IPS-15b (cell line): Measurements from ENCODE around the gene EGR4.
"Not testable (repeated sequence)": the region's sequence is repeated elsewhere in the genome, so short reads cannot be mapped to it uniquely, and the experiment has no call there.

Source experiments
- H3K27me3 ChIP-seq: one replicate; pipeline ENCODE4 v1.6.1; 2013; ENCODE audit warnings: low read length; ENCODE audit not compliant: control insufficient read depth, insufficient read depth
- H3K36me3 ChIP-seq: one replicate; pipeline ENCODE4 v1.6.1; 2013; ENCODE audit warnings: low read length; ENCODE audit not compliant: control insufficient read depth, insufficient read depth
- H3K4me1 ChIP-seq: one replicate; pipeline ENCODE4 v1.6.1; 2013; ENCODE audit warnings: mild to moderate bottlenecking, low read length; ENCODE audit not compliant: control insufficient read depth, insufficient read depth
- H3K4me3 ChIP-seq: one replicate; pipeline ENCODE4 v1.5.1; 2013; ENCODE audit warnings: low read depth, low read length
- H3K9ac ChIP-seq: one replicate; pipeline ENCODE4 v1.6.1; 2013; ENCODE audit warnings: low read depth, mild to moderate bottlenecking, low read length
- H3K9me3 ChIP-seq: one replicate; pipeline ENCODE4 v1.6.1; 2013; ENCODE audit warnings: mild to moderate bottlenecking, low read length; ENCODE audit not compliant: control insufficient read depth, insufficient read depth

EGR4 gene

GRCh38 chr2:73268366-73268829, 24.9 kb downstream of the EGR4 start:
- Histone ChIP-seq H3K9me3 (no peaks in the 10 kb centered on the region), H3K4me3 (peak overlapping the region; percentile 57), H3K36me3 (peaks cover 11% of the 10 kb centered on the region), H3K4me1 (peaks cover 4% of the 10 kb centered on the region), H3K27me3 (peaks cover 33% of the 10 kb centered on the region), H3K9ac (peak overlapping the region; percentile 32)

GRCh38 chr2:73267008-73267407, 26.3 kb downstream of the EGR4 start:
- peaks cover 33% of the 10 kb centered on the region for H3K27me3 ChIP-seq
- no peak overlapping the region for H3K9ac ChIP-seq
- no peaks in the 10 kb centered on the region for H3K9me3 ChIP-seq
- H3K4me1 ChIP-seq: peaks cover 4% of the 10 kb centered on the region
- H3K4me3 ChIP-seq: no peak overlapping the region
- peaks cover 11% of the 10 kb centered on the region for H3K36me3 ChIP-seq

- Histone ChIP-seq H3K4me3 (no peak overlapping the region), H3K9me3 (no peaks in the 10 kb centered on the region), H3K36me3 (peaks cover 11% of the 10 kb centered on the region), H3K4me1 (peaks cover 4% of the 10 kb centered on the region), H3K27me3 (peaks cover 32% of the 10 kb centered on the region), H3K9ac (no peak overlapping the region)
These were observed 27.1 kb downstream of the EGR4 start for GRCh38 chr2:73266061-73266901.

DNA sequence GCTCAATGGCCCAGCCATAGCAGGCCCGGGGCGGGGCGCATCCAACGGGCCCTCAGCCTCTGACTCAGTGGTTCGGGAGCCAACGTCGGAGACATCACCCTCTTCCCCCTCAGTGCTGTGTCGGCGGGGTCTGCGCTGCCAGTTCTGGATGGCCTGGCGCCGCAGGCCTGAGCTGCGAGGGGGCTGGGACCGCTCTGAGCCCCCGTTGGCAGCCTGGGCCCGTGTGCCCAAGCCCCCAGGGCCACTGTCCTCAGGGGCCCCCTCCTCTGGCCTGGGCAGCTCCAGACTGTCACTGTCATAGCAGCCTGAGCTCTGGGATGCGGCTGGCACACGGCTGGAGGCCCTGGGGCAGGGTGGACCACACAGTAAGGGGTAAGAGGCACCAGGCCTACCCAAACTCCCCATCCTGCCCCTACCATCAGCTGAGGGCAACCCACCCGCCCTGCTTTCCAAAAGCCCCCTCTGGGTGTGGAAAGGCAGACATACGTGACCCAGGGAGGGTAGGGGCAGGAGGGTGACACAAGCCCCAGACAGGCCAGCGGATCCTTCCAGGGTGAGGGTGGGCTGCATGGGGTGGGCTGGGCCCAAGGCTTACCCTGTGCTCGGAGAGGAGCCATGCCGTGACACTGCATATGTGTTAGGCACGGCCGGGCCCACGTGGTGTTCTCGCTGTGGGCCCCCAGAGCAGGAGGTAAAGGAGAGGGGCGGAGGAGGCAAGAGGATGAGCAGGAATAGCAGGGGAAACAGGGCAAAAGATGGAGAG, 27.9 kb downstream of the EGR4 start:
- no peaks in the 10 kb centered on the region for H3K9me3 ChIP-seq
- peaks cover 24% of the 10 kb centered on the region for H3K27me3 ChIP-seq
- H3K4me1 ChIP-seq: peaks cover 4% of the 10 kb centered on the region
- H3K4me3 ChIP-seq: no peak overlapping the region
- H3K36me3 ChIP-seq: peaks cover 8% of the 10 kb centered on the region
- H3K9ac ChIP-seq: no peak overlapping the region

- Histone ChIP-seq H3K4me3 (no peak overlapping the region), H3K27me3 (peaks cover 17% of the 10 kb centered on the region), H3K9me3 (no peaks in the 10 kb centered on the region), H3K4me1 (peaks cover 4% of the 10 kb centered on the region), H3K36me3 (peaks cover 8% of the 10 kb centered on the region), H3K9ac (no peak overlapping the region)
These were observed 28.6 kb downstream of the EGR4 start for GRCh38 chr2:73264783-73265182.

GRCh38 chr2:73264332-73264606, 29.1 kb downstream of the EGR4 start:
- peaks cover 4% of the 10 kb centered on the region for H3K4me1 ChIP-seq
- peaks cover 16% of the 10 kb centered on the region for H3K27me3 ChIP-seq
- no peaks in the 10 kb centered on the region for H3K9me3 ChIP-seq
- H3K4me3 ChIP-seq: no peak overlapping the region
- no peak overlapping the region for H3K9ac ChIP-seq
- peaks cover 9% of the 10 kb centered on the region for H3K36me3 ChIP-seq

DNA sequence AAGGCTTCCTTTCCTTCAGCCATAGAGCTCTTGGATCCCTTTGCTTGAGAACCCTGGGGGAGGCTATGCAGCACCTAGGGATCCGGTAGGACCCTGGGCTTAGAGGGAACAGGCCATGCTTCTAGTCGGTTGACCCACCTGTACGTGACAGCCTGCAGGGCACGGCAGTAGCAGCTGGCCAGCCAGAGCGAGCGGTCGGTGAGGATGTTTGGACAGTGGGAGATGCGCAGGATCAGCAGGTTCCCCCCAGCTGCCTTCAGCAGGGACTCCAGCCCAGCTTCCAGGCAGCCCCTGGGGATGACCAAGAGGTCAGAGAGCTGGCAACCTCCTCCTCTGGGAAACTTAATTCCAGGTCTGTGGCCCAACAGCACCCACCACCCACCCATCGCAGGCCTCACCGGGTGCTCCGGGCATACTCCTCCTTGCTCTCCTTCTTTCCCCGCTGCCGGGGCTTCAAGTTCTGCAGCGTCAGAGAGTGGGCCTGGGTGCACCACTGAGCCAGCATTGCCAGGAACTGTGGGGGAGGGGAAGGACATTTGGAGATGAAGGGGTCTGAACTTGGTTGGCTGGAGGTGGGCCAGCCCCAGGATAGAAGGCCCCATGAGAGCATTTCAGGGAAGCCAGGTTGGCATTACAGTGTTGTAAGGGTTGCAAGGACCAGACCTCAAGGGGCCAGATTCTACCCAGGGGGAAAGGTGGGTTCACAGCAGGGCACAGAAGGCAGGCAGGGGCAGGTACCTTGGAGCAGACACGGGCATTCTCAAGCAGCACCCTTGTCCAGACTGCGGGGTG, 29.6 kb downstream of the EGR4 start:
- Histone ChIP-seq H3K4me1 (peaks cover 4% of the 10 kb centered on the region), H3K9ac (no peak overlapping the region), H3K36me3 (peaks cover 14% of the 10 kb centered on the region), H3K4me3 (no peak overlapping the region), H3K27me3 (peaks cover 16% of the 10 kb centered on the region), H3K9me3 (no peaks in the 10 kb centered on the region)

GRCh38 chr2:73262691-73263429, 30.5 kb downstream of the EGR4 start:
- not testable (repeated sequence) for H3K9ac ChIP-seq, H3K4me1 ChIP-seq, H3K27me3 ChIP-seq, H3K9me3 ChIP-seq, H3K4me3 ChIP-seq
- H3K36me3 ChIP-seq: peaks cover 18% of the 10 kb centered on the region

DNA sequence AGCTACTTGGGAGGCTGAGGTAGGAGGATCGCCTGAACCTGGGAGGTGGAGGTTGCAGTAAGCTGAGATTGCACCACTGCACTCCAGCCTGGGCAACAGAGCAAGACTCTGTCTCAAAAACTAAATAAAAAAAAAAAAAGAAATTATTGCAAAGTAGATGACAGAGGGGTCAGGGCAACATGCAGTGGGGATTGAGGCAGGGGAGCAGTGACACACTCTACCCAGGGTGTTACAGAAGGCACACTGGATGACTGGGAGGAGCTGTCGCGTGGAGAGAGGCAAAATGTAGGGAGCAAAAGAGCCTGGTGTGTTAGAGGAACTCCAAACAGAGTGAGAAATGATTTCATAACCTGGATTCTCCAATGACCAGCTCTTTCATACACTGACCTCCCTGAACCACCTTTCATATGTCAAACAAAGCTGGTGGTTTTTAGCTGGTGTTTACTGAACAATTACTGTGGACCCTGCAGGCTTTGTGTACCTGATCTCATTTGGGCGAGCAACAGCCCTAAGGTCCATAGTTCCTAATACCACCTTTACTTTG, 31.2 kb downstream of the EGR4 start:
- no peak overlapping the region for H3K9ac ChIP-seq
- H3K27me3 ChIP-seq: peaks cover 1% of the 10 kb centered on the region
- H3K9me3 ChIP-seq: no peaks in the 10 kb centered on the region
- H3K4me1 ChIP-seq: no peaks in the 10 kb centered on the region
- peaks cover 18% of the 10 kb centered on the region for H3K36me3 ChIP-seq
- H3K4me3 ChIP-seq: no peak overlapping the region

DNA sequence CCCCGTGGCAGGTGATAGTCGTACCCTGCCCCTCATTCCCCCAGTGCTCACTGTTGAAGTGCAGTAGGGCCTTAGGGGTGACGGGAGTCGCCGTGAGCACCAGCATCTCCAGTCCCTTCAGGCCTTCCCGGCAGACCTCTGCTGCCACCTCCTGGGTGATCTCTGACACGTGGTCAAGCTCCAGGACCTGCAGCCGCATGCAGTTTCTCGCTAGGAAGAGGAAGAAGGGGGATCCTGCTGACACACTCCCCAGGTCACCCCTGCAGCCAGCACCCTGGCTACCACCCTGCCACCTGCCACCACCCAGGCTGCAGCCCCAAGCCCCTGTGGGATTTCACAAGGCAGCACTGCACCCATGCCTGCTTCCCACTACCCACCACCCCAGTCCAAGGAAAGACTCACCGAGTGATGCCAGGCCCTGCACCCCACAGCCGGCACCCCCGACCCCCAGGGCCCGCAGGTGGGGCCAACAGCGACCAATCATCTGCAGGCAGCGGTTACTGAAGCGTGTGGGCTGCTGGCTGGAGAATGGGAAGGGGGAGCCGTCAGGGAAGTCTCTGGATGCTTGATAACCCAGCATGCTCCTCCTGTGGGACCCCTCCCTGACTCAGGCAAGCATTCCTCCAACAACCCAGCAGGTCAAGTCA, 32.9 kb downstream of the EGR4 start:
- H3K9ac ChIP-seq: no peak overlapping the region
- H3K36me3 ChIP-seq: peaks cover 18% of the 10 kb centered on the region

More for the DNA sequence above, 32.9 kb downstream of the EGR4 start:
- H3K9me3 ChIP-seq: no peaks in the 10 kb centered on the region
- no peak overlapping the region for H3K4me3 ChIP-seq
- no peaks in the 10 kb centered on the region for H3K4me1 ChIP-seq
- H3K27me3 ChIP-seq: no peaks in the 10 kb centered on the region
